ENCODE measurements around the gene LPP. TPM values are rescaled to one million over a fixed set of nuclear protein-coding genes. Genes with fewer than 3 reads are reported as not detected.

Gene LPP
- total RNA-seq, 1 experiment from 2014 or later, result 148 TPM

DNA sequence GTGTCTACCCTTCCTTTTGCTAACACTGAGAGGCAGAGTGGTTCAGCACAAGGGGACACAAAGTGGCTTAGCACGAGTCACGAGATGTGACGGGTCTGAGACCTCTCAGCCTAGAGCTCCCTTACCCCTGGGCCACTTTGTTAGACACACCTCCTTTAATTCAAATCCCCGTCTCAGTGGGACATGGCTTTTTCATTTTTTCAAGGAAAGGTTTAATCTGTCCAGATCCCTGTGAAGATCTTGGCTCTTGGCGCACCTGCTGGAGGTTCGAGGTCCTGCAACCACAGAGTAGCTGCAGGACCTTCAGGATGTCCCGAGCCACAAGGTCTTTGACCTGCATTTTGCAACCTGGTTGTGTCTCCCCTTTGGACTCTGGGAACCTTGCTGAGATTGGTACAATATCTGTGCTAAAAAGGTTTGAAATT, 52.0 kb downstream of the LPP start:
- Histone ChIP-seq H3F3A (ENCODE audit: insufficient read depth, low read depth) (no peaks in the 10 kb centered on the region; the same call in 1 of the 2 replicates), H3K36me3 (ENCODE audit: low read depth) (peaks cover 7% of the 10 kb centered on the region; the same call in 1 of the 2 replicates), H4K20me1 (ENCODE audit: insufficient read depth) (peaks cover 3% of the 10 kb centered on the region; the same call in 1 of the 2 replicates), H3K79me2 (ENCODE audit: low read depth) (peaks cover 15% of the 10 kb centered on the region), H3K9me2 (ENCODE audit: insufficient read depth) (no peaks in the 10 kb centered on the region), H3K9me3 (ENCODE audit: insufficient read depth, low read depth) (no peaks in the 10 kb centered on the region), H2AFZ (no peak overlapping the region), H3K27me3 (ENCODE audit: insufficient read depth, low read depth) (no peaks in the 10 kb centered on the region), H3K4me2 (no peak overlapping the region), H3K4me1 (replicated peaks; ENCODE audit: insufficient read depth) (no peaks in the 10 kb centered on the region), H3K4me3 (no peak overlapping the region), H3K27ac (no peak overlapping the region)
- intact Hi-C loops (cut with micrococcal nuclease; ENCODE audit: unreplicated experiment), result no loop called here
- POLR2A ChIA-PET (ENCODE audit: unreplicated experiment), result interaction anchor here (0.6 kb wide), 2 partner anchors 48 to 53 kb away, joined by 5 to 7 read pairs; no protein-coding TSS in a partner anchor
- CTCF ChIA-PET, result interaction anchor here (0.5 to 0.6 kb wide), 5 partner anchors 188 to 473 kb away, joined by 3 to 11 read pairs (median 3); no protein-coding TSS in a partner anchor
- BruUV-seq (replicated peaks), result no TSS peak
- TF ChIP-seq, protein P1, sequence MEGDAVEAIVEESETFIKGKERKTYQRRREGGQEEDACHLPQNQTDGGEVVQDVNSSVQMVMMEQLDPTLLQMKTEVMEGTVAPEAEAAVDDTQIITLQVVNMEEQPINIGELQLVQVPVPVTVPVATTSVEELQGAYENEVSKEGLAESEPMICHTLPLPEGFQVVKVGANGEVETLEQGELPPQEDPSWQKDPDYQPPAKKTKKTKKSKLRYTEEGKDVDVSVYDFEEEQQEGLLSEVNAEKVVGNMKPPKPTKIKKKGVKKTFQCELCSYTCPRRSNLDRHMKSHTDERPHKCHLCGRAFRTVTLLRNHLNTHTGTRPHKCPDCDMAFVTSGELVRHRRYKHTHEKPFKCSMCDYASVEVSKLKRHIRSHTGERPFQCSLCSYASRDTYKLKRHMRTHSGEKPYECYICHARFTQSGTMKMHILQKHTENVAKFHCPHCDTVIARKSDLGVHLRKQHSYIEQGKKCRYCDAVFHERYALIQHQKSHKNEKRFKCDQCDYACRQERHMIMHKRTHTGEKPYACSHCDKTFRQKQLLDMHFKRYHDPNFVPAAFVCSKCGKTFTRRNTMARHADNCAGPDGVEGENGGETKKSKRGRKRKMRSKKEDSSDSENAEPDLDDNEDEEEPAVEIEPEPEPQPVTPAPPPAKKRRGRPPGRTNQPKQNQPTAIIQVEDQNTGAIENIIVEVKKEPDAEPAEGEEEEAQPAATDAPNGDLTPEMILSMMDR (conservative IDR thresholded peaks at IDR 0.05), result peak; percentile 58
- TF ChIP-seq EZH2 (IDR thresholded peaks at IDR 0.05; ENCODE audit: low read depth), result no peak
- no peak for DNase-seq

DNA sequence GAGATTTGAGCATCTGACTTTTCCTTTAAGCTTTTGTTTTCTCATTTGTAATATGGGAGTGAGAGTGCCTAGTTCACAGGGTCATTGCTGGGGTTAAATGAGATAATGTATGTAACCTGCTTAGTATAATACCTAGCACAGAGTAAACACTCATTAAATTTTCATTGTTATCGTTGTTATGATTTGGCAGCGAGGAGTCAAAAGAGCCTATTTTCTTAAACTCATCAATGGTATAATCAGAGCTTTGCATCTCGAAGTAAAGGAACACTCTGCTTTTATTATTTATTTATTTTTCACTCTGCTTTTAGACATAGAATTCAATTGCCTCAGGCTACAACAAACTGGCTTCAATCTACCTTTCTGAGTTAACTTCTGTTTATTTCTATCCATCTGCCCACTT, 52.8 kb downstream of the LPP start:
- Histone ChIP-seq H3K27me3 (ENCODE audit: insufficient read depth, low read depth) (no peaks in the 10 kb centered on the region), H3K4me2 (no peak overlapping the region), H3K36me3 (ENCODE audit: low read depth) (peaks cover 7% of the 10 kb centered on the region; the same call in 1 of the 2 replicates), H3K9me3 (ENCODE audit: insufficient read depth, low read depth) (no peaks in the 10 kb centered on the region), H3K4me3 (no peak overlapping the region), H3K27ac (no peak overlapping the region), H2AFZ (no peak overlapping the region), H3K79me2 (ENCODE audit: low read depth) (peaks cover 15% of the 10 kb centered on the region), H3F3A (ENCODE audit: insufficient read depth, low read depth) (no peaks in the 10 kb centered on the region; the same call in 1 of the 2 replicates), H3K4me1 (replicated peaks; ENCODE audit: insufficient read depth) (no peaks in the 10 kb centered on the region), H3K9me2 (ENCODE audit: insufficient read depth) (no peaks in the 10 kb centered on the region), H4K20me1 (ENCODE audit: insufficient read depth) (peaks cover 3% of the 10 kb centered on the region; the same call in 1 of the 2 replicates)
- ChIA-PET POLR2A (ENCODE audit: unreplicated experiment) (interaction anchor here (0.6 kb wide), 2 partner anchors 49 to 54 kb away, joined by 5 to 7 read pairs; no protein-coding TSS in a partner anchor), CTCF (interaction anchor here (0.5 to 0.7 kb wide), 3 partner anchors 40 to 948 kb away, joined by 4 read pairs; no protein-coding TSS in a partner anchor)
- TF ChIP-seq, protein P1 (conservative IDR thresholded peaks at IDR 0.05), result no peak
- TF ChIP-seq EZH2 (IDR thresholded peaks at IDR 0.05; ENCODE audit: low read depth), result no peak
- intact Hi-C loops (cut with micrococcal nuclease; ENCODE audit: unreplicated experiment), result no loop called here
- no peak for DNase-seq
- no TSS peak for BruUV-seq (replicated peaks)

DNA sequence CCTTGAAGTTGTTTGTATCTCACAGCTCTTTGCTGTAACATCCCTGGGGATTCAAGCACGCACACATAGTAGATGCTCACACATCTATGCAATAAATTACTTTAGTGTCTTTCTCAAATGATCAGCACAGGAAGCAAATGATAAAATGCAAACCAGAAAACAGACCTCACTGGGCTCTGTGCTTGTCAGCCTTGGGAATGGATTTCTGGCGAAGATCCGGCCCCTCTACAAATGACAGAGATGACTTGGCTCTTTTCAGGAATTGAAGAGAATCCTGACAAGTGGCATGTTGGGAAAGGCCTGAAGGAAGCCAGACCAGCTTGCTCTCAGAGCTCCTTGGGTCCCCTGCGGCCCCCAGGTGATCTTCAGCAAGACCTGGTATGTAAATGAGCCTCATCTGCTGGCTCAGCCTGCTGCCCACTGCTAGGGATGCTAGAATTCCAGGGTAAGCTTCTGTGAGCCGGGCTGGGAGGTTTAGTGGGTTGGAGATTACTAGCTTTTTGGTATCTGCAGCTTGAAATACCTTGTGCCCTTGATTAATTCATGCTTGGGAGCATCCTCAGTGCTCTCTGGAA, 54.1 kb downstream of the LPP start:
- Histone ChIP-seq H3K4me2 (no peak overlapping the region), H3K36me3 (ENCODE audit: low read depth) (peaks cover 7% of the 10 kb centered on the region; the same call in 1 of the 2 replicates), H4K20me1 (ENCODE audit: insufficient read depth) (no peaks in the 10 kb centered on the region), H3K4me1 (replicated peaks; ENCODE audit: insufficient read depth) (no peaks in the 10 kb centered on the region), H3K9me3 (ENCODE audit: insufficient read depth, low read depth) (no peaks in the 10 kb centered on the region), H3F3A (ENCODE audit: insufficient read depth, low read depth) (no peaks in the 10 kb centered on the region; the same call in 1 of the 2 replicates), H3K9me2 (ENCODE audit: insufficient read depth) (no peaks in the 10 kb centered on the region), H3K27ac (no peak overlapping the region), H2AFZ (no peak overlapping the region), H3K27me3 (ENCODE audit: insufficient read depth, low read depth) (no peaks in the 10 kb centered on the region), H3K79me2 (ENCODE audit: low read depth) (peaks cover 15% of the 10 kb centered on the region), H3K4me3 (no peak overlapping the region)
- BruUV-seq (replicated peaks), result no TSS peak
- ChIA-PET POLR2A (ENCODE audit: unreplicated experiment) (no interaction called here), CTCF (no interaction called here)
- intact Hi-C loops (cut with micrococcal nuclease; ENCODE audit: unreplicated experiment), result no loop called here
- DNase-seq, result no peak
- TF ChIP-seq EZH2 (IDR thresholded peaks at IDR 0.05; ENCODE audit: low read depth), result no peak
- TF ChIP-seq, protein P1 (conservative IDR thresholded peaks at IDR 0.05), result no peak

Measured in PC-9 (cell line).